ES-I3 (cell line): ENCODE results near the gene CXCL13.
"Not testable (repeated sequence)": the region's sequence is repeated elsewhere in the genome, so short reads cannot be mapped to it uniquely, and the experiment has no call there.

Experiments
- H3K36me3 ChIP-seq: 2 replicates; pipeline ENCODE4 v1.6.1; 2013; ENCODE audit warnings: mild to moderate bottlenecking, low read length, control low read depth, moderate library complexity; ENCODE audit not compliant: insufficient read depth
- H3K4me1 ChIP-seq: 2 replicates; pipeline ENCODE4 v1.6.1; 2013; ENCODE audit warnings: mild to moderate bottlenecking, control low read depth, low read length; ENCODE audit not compliant: insufficient read depth
- H3K9ac ChIP-seq: 2 replicates; pipeline ENCODE4 v1.6.1; 2013; ENCODE audit warnings: low read depth, mild to moderate bottlenecking, low read length, moderate library complexity
- H3K9me3 ChIP-seq: 2 replicates; pipeline ENCODE4 v1.6.1; 2013; ENCODE audit warnings: mild to moderate bottlenecking, low read length, moderate library complexity; ENCODE audit not compliant: control insufficient read depth, insufficient read depth

CXCL13 gene, protein sequence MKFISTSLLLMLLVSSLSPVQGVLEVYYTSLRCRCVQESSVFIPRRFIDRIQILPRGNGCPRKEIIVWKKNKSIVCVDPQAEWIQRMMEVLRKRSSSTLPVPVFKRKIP

DNA sequence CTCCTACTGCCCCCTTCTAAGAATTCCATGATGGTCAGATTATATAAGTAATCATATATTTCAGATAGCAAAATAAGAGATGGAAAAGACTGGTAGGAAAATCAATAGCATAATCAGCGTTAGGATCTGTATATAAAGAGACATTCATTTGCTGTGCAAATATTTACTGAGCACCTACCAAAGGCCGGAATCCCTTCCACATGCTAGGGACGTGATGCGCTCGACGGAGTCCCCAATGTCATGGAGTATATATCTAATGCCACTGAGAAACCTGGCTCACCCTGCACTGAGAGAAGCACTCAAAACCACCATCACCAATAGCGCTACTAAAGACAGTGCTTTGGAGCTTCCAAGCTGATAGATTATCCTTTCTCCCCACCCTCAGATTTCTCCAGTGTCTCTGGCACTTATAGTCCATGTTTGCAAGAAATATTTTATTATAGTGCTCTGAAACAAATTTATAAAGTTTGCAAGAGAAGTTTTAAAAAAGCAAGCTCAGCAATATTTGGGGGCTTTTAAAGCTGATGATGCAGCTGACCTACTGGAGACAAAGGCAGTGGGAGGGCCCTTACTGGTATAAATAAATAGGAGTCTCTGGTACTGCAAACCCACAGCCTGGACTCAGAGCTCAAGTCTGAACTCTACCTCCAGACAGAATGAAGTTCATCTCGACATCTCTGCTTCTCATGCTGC lies at the start of gene CXCL13:
Gene CXCL13 (plus strand): TSS at position 611 of the 693 bp plus-strand sequence. CDS start 46 bp downstream, at position 657.
- no peaks in the 10 kb centered on the region for H3K9me3 ChIP-seq
- no peak within 1 kb of the TSS for H3K9ac ChIP-seq
- H3K4me1 ChIP-seq, result no peaks in the 10 kb centered on the region

DNA sequence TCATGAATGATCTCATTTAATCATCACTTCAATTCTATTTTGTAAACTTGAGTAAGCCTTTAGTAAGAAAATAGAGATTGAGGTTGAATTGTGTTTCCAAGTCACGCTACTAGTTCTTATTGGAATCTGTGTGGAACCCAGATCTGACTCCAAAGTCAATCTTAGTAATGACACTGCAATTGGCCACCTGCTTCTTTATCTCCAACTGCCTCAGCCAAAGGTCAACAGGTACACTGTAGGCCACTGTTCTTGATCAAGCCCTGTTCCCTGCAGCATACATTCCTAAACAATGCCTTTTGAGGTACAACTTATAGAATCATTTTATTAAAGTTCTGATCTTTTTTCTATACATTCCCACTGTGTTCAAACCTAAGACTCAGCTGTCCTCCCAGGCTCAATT lies 45.5 kb upstream of the CXCL13 start:
- Histone ChIP-seq H3K4me1 (no peaks in the 10 kb centered on the region), H3K36me3 (no peaks in the 10 kb centered on the region), H3K9me3 (no peaks in the 10 kb centered on the region), H3K9ac (no peak overlapping the region)

More for the DNA sequence above, at the start of gene CXCL13:
- no peaks in the 10 kb centered on the region for H3K36me3 ChIP-seq

DNA sequence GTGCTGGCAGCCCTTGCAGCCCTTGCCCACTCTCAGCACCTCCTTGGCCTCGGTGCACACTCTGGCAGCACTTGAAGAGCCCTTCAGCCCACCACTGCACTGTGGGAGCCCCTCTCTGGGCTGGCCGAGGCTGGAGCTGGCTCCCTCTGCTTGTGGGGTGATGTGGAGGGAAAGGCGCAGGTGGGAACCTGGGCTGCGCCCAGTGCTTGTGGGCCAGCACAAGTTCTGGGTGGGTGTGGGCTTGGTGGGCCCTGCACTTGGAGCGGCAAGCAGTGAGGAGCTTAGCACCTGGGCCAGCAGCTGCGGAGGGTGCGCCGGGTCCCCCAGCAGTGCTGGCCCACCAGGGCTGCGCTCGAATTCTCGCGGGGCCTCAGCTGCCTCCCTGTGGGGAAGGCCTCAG lies 43.9 kb upstream of the CXCL13 start:
- not testable (repeated sequence) for H3K9ac ChIP-seq, H3K9me3 ChIP-seq, H3K4me1 ChIP-seq, H3K36me3 ChIP-seq

GRCh38 chr4:77564231-77564630 lies 41.4 kb upstream of the CXCL13 start:
- Histone ChIP-seq H3K36me3 (no peaks in the 10 kb centered on the region), H3K9ac (no peak overlapping the region), H3K9me3 (no peaks in the 10 kb centered on the region; the same call in 1 of the 2 replicates), H3K4me1 (no peaks in the 10 kb centered on the region)

- Histone ChIP-seq H3K4me1 (no peaks in the 10 kb centered on the region), H3K9me3 (no peaks in the 10 kb centered on the region; the same call in 1 of the 2 replicates), H3K9ac (no peak overlapping the region), H3K36me3 (no peaks in the 10 kb centered on the region)
Measured at GRCh38 chr4:77566148-77566547, 39.5 kb upstream of the CXCL13 start.

DNA sequence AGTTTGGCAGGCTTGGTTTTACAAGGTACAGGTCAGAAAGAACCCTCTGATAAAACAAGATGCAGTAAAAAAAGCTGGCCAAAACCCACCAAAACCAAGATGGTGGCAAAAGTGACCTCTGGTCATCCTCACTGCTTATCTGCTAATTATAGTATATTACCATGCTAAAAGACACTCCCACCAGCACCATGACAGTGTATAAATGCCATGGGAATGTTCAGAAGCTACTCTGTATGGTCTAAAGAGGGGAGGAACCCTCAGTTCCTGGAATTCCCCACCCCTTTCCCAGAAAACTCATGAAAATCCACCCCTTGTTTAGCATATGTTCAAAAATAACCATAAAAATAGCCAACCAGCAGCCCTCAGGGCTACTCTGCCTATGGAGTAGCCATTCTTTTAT lies 38.1 kb upstream of the CXCL13 start:
- H3K9me3 ChIP-seq, result no peaks in the 10 kb centered on the region; the same call in 1 of the 2 replicates
- no peak overlapping the region for H3K9ac ChIP-seq
- H3K4me1 ChIP-seq, result no peaks in the 10 kb centered on the region
- no peaks in the 10 kb centered on the region for H3K36me3 ChIP-seq

- not testable (repeated sequence) for H3K36me3 ChIP-seq, H3K9ac ChIP-seq, H3K4me1 ChIP-seq, H3K9me3 ChIP-seq
Measured at GRCh38 chr4:77570508-77571214, 35.0 kb upstream of the CXCL13 start.

DNA sequence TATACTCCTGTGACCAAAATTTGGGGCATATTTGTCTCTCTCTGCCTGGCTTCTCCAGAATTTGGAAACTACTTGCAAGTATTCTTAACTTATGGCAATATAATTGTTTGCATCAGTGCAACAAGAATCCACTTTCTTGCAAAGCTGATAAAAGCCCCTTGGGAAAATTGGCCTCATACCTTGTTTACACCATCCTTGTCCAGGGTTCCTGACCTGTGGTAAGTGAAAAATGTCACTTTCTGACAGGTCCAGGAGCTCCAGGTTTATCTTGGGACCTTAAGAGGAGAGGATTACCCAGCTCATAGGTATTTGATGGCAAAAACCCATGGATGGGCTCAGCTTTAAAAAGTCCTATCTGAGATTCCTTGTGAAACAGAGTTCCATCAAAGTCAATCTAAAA lies 29.3 kb upstream of the CXCL13 start:
- Histone ChIP-seq H3K4me1 (no peaks in the 10 kb centered on the region), H3K9ac (no peak overlapping the region), H3K9me3 (no peaks in the 10 kb centered on the region), H3K36me3 (no peaks in the 10 kb centered on the region)

- Histone ChIP-seq H3K9ac (no peak overlapping the region), H3K4me1 (no peaks in the 10 kb centered on the region), H3K9me3 (no peaks in the 10 kb centered on the region), H3K36me3 (no peaks in the 10 kb centered on the region)
Measured at GRCh38 chr4:77578145-77578544, 27.5 kb upstream of the CXCL13 start.

- no peaks in the 10 kb centered on the region for H3K4me1 ChIP-seq
- H3K36me3 ChIP-seq, result no peaks in the 10 kb centered on the region
- H3K9ac ChIP-seq, result no peak overlapping the region
- no peaks in the 10 kb centered on the region for H3K9me3 ChIP-seq
Measured at GRCh38 chr4:77579406-77580076, 26.1 kb upstream of the CXCL13 start.

GRCh38 chr4:77581724-77582123 lies 23.9 kb upstream of the CXCL13 start:
- no peaks in the 10 kb centered on the region for H3K4me1 ChIP-seq
- no peak overlapping the region for H3K9ac ChIP-seq
- no peaks in the 10 kb centered on the region for H3K9me3 ChIP-seq
- no peaks in the 10 kb centered on the region for H3K36me3 ChIP-seq

- Histone ChIP-seq H3K9ac (no peak overlapping the region), H3K36me3 (no peaks in the 10 kb centered on the region), H3K9me3 (no peaks in the 10 kb centered on the region), H3K4me1 (no peaks in the 10 kb centered on the region)
Measured at GRCh38 chr4:77582156-77582555, 23.5 kb upstream of the CXCL13 start.

DNA sequence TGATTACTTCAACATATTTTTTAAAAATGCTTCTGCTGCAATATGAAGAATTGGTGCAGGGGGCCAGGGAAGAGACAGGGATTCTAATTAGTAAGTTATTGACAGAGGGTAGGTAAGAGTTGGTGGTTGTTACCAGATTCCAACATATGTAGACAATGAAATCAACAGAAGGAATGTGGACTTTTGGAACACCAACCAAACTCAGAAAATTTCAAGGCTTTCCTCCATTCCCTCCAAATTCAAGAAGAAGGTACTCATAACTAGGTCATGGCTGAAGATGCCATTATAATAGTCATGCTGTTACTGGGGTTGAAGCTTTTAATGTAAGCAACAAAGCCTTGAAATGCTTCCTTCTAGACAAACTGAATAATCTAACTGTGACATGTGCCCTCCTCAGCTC lies 22.9 kb upstream of the CXCL13 start:
- Histone ChIP-seq H3K9ac (no peak overlapping the region), H3K4me1 (no peaks in the 10 kb centered on the region), H3K36me3 (no peaks in the 10 kb centered on the region), H3K9me3 (no peaks in the 10 kb centered on the region)

DNA sequence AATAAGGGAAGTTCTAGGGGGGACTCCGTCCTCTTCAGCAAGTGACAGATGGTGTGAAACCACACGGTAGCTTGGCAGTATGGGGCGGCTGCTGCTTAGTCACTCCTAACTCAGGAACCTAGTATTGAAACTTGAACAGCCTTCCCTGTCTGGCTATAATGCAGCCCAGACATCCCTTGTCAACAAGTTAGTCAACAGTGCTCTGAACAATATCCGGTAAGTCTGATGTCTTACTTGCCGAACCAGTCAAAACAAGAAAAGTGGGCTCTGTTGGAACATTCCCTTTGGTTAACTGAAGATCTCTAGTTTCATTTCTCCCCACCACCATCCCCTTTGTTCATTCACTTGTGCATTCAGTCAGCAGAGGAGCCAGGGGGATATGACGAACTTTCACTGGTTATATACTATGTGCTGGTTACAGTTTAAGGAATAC lies 18.7 kb upstream of the CXCL13 start:
- no peaks in the 10 kb centered on the region for H3K36me3 ChIP-seq
- H3K4me1 ChIP-seq, result peaks cover 5% of the 10 kb centered on the region; the same call in 1 of the 2 replicates
- H3K9ac ChIP-seq, result no peak overlapping the region

More for the DNA sequence above, 18.7 kb upstream of the CXCL13 start:
- H3K9me3 ChIP-seq, result no peaks in the 10 kb centered on the region
